Left hindlimb (tissue), 1 donor: Measurements from ENCODE around the gene CLEC11A.
"Not testable (repeated sequence)": the region's sequence is repeated elsewhere in the genome, so short reads cannot be mapped to it uniquely, and the experiment has no call there.

ENCODE experiments used
- DNase-seq: peaks from one replicate; pipeline ENCODE4 v3.0.0-alpha.2; 2018

The CLEC11A gene

DNA sequence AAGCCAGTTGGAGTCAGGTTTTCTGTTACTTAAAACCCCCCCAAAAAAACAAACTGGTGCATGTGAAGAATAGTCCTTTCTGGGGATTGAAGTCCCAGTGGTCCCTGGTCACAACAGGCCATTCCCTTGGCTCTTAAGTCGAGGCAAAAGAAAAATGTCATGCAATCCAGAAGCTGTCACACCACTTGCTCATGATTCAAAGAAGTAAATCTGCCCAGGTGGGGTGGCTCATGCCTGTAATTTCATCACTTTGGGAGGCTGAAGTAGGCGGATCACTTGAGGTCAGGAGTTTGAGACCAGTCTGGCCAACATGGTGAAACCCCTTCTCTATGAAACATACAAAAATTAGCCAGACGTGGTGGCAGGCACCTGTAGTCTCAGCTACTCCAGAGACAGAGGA, 38.3 kb downstream of the CLEC11A start:
- not testable (repeated sequence) for DNase-seq

- not testable (repeated sequence) for DNase-seq
These were observed 40.4 kb downstream of the CLEC11A start for GRCh38 chr19:50763521-50763920.

DNA sequence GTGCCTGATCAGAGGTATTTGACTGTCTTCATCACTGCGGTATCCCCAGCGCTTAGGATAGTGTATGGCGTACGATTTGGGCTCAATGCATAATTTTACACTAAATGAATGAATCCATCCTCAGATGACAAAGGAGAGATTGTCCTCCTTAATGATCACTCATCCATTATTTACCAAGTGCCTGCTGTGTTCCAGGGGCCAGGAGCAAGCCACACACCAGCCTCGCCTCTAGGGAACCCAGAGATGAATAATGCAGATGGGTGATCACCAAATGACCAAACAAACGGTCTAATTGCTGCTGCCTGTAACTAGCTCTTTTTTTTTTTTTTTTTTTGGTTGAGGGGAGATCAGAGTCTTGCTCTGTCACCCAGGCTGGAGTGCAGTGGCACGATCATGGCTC, 41.2 kb downstream of the CLEC11A start:
- DNase-seq: no peak

GRCh38 chr19:50766746-50767145, 43.6 kb downstream of the CLEC11A start:
- not testable (repeated sequence) for DNase-seq

- DNase-seq: not testable (repeated sequence)
These were observed 44.1 kb downstream of the CLEC11A start for GRCh38 chr19:50767263-50767662.

DNA sequence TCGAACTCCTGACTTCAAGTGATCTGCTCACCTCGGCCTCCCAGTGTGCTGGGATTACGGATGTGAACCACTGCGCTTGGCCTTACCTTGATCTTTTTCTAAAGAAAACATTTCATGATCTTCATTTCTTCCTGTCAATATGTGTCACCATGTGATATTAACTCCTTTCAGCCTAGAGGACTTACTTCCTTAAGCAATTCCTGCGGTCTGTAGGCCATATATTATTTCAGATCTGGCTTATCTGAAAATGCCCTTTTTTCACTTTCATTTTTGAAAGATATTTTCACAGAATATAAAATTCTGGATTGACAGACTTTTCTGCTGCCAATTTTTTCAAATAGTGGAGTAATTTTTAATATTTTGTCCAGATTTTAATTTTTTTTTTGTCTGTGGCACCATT, 45.1 kb downstream of the CLEC11A start:
- no peak for DNase-seq

DNA sequence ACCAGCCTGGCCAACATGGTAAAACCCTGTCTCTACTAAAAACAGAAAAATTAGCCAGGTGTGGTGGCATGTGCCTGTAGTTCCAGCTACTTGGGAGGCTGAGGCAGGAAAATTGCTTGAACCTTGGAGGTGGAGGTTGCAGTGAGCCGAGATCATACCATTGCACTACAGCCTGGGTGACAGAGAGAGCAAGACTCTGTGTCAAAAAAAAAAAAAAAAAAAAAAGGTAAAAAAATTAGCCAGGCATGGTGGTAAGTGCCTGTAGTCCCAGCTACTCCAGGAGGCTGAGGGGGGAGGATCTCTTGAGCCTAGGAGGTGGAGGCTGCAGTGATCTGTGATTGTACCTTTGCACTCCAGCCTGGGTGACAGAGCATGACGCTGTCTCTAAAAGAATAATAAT, 47.0 kb downstream of the CLEC11A start, which contains the start of gene GPR32:
Gene GPR32, plus strand, starts transcription at position 301 of the 400 bp plus-strand sequence. CDS start 137 bp downstream, outside the sequence.
- not testable (repeated sequence) for DNase-seq

DNA sequence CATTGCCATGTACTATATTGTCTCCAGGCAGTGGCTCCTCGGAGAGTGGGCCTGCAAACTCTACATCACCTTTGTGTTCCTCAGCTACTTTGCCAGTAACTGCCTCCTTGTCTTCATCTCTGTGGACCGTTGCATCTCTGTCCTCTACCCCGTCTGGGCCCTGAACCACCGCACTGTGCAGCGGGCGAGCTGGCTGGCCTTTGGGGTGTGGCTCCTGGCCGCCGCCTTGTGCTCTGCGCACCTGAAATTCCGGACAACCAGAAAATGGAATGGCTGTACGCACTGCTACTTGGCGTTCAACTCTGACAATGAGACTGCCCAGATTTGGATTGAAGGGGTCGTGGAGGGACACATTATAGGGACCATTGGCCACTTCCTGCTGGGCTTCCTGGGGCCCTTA, 47.7 kb downstream of the CLEC11A start:
- DNase-seq: no peak

DNA sequence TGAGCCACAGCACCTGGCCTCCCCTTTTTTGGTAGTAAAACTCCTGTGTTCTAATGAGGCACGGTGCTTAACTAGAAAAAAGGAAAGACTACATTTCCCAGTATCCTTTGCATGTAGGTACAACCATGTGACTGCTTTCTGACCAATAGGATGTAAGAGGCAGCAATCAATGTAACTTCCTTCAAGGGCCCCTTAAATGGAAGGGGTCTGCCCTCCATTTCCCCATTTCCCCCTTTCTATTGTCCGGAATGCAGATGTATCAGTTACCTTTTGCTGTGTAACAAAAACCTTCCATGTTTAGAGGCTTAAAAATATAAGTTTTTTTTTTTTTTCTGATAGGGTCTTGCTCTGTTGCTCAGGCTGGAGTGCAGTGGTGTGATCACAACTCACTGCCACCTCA, 49.3 kb downstream of the CLEC11A start:
- DNase-seq: no peak

GRCh38 chr19:50772912-50773311, 49.7 kb downstream of the CLEC11A start:
- not testable (repeated sequence) for DNase-seq

DNA sequence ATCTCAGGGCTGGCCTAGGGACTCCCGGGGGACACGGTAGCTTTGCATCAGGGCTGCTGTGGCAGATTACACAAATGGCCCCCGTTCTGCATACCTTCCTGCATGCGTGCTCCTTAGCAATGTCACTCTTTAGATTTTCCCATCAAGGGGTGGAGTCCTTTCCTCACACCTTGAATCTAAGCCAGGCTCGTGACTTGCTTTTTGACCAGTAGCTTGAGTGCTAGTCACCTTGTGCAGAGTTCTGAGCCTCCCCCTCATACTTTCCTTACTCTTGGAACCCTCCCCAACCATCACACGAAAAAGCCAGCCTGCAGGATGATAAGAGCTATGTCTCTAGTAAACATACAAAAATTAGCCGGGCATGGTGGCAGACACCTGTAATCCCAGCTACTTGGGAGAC, 50.3 kb downstream of the CLEC11A start:
- not testable (repeated sequence) for DNase-seq
